ENCODE data around the gene KCNAB2. TPM values are rescaled to one million over a fixed set of nuclear protein-coding genes. Genes with fewer than 3 reads are reported as not detected.

The KCNAB2 gene
- polyA plus RNA-seq, 3 donors = 3.1 to 5.3 (median 4.1) TPM

DNA sequence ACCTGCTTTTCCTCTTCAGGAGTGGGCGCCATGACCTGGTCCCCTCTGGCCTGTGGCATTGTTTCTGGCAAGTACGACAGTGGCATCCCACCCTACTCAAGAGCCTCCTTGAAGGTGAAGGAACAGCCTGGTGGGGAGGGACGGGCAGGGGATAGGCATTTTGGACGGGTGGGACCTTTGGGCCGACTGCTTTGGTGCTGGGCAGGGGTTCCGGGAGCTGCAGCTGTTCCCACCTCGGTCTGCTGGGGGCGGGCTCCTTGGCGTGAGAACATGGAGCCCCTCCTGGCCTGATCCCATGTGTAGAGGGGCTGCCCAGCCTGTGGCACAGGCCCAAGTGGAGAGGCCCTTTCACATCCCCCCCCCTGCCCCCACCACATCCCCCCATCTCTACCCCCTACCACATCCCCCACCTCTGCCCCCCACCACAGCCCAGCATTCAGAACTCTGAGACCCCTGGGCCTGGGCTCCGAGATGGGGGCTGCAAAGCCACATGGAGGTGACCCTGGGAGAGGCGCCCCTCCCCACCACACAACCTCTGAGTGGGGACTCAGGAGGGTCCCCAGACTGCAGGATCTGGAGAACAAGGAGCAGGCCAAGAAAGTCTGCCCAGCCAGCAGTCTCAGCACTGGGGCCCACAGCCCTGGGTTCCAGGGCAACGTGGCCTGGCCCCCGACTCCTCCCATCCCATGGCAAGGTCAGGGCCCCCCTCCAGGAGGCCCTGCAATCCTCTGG is 50.0 kb downstream of the KCNAB2 start:
- no peak for DNase-seq

DNA sequence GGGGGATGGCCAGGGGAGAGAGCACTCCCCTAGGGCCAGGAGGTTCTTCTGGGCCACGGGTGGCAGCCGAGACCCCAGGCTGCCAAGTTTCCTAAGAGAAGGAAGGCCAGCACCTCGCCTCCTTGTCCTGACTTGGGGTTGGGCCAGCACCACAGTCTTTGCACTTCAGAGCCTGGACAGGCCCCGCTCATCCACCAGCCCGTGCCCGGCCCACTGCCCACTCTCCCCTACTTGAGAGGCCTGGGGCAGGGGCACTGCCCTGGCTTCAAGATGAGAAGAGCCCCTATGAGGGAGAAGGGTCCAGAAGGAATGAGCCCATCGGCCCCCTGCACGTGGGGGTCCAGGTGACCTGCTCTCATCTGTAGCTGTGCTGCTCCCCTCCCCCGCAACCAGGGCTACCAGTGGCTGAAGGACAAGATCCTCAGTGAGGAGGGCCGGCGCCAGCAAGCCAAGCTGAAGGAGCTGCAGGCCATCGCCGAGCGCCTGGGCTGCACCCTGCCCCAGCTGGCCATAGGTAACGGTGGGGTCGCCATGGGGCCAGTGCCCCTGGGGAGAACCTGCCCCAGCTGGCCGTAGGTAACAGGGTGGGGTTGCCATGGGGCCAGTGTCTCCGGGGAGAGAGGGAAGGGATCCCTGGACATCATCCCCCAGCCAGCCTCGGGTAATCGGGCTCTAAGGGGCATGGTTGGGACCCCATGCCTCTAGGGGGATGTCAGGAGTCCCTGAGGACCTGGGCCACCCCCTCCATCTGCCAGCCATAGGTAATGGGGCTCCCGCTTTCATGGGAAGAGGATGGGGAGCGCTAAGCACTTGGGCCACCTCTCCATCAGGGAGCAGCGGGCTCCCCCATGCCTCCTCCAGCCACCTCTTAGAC is 50.8 kb downstream of the KCNAB2 start:
- no peak for DNase-seq

DNA sequence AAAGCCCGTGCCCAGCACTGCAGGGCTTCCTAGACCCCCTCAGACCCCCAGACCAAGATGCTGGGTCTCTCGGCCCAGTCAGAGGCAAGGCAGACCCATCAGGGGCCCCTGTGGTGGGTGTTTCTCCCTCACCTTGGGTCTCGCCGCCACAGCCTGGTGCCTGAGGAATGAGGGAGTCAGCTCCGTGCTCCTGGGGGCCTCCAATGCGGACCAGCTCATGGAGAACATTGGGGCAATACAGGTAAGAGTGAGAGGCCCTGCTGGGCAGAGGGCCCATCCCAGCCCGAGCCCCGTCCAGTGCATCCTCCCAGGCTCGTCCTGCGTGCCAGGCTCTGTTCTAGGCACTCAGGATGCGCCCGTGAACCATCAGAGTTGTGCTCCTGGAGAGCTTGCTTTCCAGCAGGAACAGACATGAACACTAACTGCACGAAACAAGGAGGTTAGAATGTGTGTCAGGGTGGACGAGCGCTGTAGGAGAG is 51.5 kb downstream of the KCNAB2 start:
- DNase-seq = no peak

DNA sequence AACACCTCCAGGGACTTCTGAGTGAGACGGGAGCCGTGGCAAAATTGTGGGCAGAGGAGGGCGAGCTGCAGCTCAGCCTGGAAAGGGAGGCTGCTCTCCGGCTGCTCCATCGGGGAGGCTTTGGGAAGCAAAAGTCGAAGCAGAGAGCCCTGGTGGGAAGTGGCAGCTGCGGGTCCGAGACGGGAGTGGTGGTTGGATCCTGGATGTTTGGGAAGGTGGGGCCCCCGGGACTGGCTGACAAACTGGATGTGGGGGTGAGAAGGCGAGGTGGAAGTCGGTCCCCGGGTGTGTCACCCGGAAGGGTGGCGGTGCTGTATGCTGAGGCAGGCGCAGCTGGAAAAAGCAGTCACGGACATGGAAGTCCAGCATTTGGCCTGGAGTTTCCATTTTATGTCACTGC is 52.1 kb downstream of the KCNAB2 start:
- DNase-seq = no peak

DNA sequence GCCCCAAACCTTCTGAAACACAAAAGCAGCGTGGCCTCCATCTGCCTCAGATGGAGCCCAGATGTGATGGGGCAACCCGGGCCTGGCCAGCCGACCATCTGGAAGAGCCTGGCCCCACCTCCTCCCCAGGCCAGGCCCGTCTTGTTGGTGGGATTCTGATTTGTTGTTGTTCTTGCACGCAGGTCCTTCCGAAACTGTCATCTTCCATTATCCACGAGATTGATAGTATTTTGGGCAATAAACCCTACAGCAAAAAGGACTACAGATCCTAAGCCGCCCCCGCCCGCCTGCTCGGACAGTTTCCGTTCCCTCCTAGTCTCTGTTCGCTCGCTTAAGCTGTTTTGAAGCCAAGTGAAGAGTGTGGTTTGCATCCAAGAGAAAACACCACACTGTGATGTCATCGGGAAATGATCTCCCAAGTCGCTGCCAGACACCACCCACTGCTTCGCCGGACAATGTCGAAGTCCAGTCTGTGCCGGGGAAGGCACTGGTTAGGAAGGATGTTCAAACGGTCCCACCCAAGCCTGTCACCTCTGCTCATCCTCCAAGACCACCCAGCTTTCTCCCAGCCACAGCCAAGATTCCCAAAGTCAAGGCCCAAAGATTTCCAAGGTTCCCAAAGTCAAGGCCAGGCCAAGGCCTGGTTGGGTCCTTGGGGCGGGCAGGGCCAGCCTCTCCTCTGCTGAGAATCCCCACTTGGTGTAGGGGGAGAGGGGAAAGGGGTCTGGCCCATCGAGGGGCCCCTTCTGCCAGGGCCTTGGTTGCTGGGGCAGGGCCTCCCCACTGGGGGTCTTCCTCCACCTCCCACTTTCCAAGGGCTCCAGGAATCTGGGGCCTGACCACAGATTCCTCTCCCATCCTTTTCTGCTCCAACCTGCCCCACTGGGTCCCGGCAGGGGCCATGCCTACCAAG is 52.9 kb downstream of the KCNAB2 start:
- no peak for DNase-seq

DNA sequence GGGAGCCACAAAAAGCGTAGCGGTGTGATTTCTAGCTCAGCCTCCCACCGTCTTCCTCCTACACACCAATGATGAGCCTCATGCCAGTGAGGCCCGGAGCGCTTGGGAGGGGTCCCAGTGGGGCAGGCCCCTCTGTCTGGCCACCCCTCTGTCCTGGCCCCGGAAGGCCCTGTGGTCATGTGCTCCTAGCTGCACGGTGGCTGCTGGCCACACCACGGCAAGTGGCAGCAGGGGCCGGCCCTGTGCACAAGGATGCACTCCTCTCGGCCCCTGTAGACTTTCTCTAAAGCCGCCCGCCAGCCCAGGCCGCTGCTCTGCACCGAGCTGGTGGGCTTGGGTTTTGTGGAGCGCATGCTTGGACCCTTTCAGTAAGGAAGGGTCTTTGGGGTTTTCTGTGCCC is 53.6 kb downstream of the KCNAB2 start:
- no peak for DNase-seq

DNA sequence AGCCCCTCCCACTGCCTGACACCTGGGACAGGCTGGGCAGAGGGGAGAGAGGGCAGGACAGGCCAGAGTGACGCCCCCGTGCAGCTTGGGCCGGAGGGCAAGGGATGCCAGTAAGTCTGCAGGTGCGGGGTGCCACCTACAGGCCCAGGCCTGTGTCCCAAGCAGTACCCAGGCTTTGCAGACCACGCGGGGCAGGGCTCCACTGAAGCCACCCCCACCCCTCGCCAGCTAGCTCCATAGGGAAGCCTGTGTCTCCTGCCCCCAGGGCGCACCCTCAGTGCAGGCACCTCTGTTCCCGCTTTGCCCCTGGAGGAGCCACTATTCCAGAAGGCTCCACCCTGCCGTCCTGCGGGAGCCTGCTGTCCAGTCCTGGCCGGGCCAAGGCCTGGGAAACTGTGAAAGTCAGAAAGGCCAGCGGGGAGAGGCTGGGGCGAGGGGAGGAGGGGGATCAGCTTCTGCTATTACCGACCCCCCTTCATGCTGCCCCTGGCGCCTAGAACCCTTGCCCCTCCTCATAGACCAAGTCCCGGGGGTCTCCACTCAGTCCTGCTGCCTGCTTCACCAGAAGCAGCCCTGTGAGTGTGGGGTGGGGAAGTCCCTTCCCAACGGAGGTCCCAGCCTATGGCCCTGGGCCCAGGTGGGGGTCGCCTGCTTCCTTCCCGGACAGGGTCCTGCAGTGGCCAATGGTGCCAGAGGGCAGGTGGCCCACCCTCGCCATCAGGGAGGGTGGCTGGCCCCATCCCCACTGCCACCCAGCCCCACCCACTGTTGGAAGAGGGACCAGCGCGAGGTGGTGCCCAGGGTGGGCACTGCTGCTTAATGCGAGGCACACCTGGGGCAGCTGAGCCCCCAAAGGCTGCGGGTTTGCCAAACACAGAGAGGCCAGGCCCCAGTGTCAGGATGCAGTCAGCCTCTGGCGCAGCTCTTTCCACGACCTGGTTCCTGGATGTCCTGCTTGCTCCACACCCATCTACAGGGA is 54.4 kb downstream of the KCNAB2 start:
- DNase-seq = no peak

DNA sequence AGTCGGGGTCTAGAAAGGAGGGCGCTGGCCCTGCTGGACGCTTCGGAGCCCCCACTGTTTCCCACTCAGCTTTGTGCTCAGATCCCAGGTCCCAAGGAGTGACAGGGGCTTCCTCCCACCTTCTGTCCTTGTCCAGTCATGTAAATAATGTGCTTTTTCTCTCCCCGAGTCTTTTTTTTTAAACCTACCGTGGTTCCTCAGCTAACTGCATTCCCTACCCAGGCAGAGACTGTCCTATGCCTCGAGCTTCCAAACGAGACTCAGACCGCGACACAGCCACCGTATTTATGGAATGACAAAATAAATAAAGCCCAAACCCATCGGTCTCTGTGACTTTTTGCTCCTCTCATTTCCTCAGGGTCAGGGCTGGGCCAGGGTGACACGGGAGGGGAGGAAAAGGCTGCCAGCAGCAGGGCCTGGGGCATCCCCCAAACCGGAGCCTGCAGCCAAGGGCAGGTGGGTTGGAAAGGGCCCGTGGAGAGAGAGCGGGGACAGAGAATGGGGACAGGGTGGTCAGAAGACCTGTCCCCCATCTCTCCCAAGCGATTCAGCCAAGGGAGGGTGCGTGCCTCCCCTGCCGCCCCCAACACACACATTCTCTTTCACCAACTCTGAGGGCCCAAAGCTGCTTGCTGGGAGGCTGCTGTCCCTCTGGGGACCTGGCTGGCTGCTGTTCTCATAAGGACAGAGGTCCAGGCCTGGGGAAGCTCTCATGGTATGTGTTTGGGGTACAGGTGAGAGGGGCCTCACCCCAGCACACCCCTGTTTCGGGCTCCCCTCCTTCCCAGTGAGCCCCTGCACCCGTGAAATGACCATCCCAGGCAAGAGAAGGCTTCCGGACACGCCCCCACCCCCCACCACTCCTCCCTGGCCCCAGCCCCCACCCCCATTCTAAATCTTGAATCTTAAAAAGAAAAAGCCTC is 55.4 kb downstream of the KCNAB2 start:
- DNase-seq = no peak

DNA sequence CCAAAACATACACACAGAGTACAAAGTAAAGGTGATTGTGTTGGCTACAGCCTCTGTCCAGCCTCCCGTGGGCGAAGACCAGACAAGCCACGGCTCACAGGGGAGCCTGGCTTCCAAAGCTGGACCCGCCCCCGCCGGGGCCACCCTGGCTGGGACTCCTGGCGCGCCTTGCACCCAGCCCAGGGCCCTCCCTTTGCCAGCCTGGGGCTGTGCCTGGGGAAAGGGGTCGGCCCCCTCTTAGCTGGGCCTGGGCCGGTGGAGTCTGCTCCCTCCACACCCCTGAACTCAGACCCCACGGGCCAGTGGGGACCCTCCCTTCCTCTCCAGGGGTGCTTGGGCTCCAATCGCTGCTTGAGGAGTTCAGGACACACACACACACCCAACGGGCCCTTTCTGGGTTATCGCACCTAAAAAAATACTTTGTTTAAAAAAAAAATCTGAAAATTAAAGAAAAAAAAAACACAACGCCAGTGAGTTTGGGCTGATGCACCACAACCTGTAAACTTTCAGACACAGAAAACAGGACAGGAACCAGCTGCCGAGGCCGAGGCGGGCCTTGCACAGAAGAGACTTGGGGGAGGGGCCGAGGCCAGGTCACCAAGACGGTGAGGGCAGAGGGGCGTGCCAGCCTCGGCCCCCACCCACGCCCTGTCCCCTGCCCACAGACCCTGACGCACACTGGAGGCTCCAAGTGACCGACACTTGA is 56.3 kb downstream of the KCNAB2 start:
- no peak for DNase-seq

DNA sequence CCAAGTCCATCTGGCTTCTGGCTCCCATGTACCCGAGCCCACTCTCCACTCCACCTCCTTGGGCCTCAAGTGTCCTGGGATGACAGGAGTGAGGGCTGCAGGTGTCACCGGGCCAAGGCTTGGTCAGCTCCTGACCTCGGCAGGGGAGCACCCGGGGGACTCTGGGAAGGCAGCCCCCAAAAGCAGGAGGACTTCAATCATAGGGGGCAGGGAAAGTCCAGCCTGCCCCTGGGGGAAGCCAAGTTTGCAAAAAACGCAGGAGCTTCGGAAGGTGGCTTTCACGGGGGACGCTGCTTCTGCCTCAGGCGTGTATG is 56.8 kb downstream of the KCNAB2 start:
- DNase-seq = no peak

DNA sequence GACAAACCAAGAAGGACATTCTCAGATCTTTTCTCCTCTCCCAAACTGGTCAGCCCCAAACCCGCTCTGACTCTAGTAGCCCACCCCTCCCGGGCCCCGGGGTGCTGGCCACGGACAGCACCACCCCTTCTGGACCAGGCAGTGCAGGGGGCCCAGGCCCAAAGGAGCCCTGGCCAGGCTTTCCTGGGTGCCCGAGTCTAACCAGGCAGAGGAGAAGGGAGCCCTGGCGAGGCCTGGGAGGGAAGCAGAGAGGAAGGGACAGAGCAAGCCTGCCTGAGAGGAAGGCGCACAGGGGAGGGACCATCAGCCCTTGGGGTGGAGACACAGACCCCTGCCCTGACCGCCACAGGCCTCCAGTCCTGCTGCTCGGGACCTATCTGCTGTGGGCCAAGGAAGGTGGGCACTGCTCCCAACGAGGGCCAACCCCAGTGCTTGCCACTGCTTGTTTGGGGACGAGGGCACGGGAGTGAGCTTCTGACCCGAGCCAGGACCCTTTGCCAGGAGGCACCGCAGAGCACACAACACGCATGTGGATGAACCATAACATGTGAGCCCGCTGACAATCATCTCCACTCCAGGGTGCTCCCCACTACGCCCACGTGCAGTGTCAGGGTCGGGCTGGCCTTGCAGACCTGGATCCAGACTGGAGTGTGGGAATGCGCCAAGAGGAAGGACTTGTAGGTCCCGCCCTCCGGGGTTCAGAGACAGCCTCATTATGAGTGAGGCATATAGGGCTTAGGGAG is 57.6 kb downstream of the KCNAB2 start:
- DNase-seq = no peak

DNA sequence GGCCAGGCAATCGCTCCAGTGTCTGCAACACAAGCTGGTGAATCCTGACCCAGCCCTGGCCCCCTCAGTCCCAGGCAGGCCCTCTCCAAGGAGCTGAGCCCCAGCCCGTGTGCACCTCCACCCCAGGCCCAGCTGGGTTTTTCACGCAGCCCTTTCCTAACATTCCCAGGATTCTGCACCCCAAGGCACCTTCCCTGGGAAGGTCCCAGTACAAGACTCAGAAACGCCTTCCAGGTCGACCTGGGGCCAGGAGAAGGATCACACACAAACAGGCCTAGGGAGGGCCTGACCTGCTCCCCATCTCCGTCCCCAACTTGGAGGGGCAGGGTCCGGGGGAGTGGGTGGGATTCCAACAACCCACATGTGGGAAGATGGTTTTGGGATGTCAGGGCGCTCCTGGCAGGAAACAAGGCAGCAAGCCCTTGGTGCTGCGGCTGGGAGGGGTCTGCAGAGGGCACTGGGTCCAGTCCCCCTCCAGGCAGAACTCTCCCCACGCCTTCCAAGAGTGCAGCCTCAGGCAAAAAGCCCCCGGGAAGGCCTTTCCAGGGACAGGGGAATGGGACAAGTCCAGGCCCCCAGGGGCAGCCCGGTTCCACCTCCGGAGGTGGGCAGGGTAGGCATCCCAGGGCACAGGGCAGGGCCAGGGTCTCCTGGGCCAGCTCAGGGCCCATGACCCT is 58.3 kb downstream of the KCNAB2 start:
- no peak for DNase-seq

DNA sequence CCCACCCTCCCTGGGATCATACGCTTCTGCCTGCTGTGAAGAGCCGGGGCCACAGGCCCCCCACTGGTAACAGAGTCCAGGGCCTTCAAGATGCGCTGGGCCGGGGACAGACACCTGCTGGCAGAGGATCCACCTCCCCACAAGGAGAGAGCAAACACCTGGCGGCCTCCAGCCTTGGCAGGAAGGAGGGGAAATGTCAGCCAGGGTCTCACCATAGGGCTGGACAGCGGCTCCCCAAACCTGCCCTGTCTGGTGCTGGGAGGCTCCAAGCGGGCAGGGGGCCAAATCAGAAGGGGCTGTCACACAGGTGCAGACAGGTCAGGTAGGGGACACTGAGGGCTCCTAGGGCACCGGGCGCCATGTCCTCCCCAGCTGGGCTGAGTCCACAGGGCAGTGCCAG is 58.9 kb downstream of the KCNAB2 start:
- DNase-seq = no peak

DNA sequence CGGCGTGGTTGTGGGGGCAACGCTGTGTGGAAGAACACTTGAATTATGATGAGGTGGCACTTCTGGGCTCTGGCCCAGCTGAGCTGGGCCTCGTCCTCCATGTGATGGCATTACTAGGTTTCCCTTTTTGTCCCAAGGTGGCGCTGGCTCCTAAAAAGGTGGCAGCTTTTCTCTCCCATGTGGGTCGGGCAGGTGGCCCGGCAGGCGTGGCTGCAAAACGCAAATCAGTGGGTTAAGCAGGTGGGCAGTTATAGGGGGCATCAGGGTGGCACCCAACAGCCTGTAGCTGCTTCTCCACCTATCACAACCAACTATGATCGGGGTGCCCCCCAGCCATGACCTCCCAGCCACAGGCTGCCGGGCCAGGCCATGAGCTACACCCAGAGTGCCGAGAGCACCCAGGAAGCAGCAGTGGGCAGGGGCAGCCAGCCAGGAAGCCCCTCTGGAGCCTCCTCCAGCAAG is 59.6 kb downstream of the KCNAB2 start:
- no peak for DNase-seq

DNA sequence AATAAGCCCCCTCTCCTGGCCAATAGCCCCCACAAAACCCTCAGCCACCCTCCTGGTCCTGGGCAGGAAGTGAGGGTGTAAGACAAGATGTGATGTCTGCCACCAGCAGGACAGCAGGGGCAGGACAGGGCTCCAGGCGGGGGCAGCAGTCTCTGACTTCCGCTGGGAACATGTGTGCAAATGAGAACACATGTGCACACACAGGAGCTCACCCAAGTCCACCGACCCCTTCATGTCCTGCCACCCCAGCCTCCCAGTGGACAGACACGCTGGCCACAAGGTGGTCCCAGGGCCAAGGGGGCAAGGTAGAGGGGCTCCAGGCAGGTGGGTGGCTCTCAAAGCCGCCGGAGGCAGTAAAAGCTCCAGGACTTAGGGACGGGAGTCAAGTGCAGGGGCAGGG is 60.1 kb downstream of the KCNAB2 start:
- no peak for DNase-seq

DNA sequence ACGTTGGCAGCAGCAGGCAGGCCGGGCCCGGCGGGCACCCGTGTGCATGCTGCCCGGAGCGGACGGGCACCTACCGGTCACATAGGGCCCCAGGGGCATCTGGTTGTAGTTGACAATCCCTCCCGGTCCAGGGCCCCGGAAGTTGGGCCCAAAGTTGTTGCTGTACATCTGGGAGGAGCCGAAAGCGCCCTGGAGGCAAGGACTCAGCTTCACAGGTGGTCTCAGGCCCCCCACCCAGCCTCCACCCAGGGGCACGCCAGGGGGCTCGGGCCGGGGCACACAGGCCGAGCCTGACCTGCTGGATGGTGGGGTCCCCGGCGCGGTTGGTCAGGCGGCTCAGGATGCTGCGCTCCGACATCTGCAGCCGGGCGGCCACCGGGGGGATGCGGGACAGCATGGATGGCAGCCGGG is 60.6 kb downstream of the KCNAB2 start:
- DNase-seq = no peak

DNA sequence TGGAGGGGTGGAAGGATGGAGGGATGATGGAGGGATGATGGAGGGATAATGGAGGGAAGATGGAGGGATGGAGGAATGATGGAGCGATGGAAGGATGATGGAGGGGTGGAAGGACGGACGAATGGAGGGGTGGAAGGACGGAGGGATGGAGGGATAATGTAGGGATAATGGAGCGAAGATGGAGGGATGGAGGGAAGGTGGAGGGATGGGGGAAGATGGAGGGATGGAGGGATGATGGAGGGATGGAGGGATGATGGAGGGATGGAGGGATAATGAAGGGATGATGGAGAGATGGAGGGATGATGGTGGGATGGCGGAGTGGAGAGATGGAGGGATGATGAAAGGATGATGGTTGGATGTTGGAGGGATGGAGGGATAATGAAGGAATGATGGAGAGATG is 61.3 kb downstream of the KCNAB2 start:
- no peak for DNase-seq

Data from renal pelvis (tissue), 4 donors.